ENCODE data around the gene CCRL2.

GRCh38 chr3:46447228-46447985 is 40.3 kb downstream of the CCRL2 start:
- no peak for TF ChIP-seq POLR2A (IDR thresholded peaks at IDR 0.05)
- TF ChIP-seq, protein P1, sequence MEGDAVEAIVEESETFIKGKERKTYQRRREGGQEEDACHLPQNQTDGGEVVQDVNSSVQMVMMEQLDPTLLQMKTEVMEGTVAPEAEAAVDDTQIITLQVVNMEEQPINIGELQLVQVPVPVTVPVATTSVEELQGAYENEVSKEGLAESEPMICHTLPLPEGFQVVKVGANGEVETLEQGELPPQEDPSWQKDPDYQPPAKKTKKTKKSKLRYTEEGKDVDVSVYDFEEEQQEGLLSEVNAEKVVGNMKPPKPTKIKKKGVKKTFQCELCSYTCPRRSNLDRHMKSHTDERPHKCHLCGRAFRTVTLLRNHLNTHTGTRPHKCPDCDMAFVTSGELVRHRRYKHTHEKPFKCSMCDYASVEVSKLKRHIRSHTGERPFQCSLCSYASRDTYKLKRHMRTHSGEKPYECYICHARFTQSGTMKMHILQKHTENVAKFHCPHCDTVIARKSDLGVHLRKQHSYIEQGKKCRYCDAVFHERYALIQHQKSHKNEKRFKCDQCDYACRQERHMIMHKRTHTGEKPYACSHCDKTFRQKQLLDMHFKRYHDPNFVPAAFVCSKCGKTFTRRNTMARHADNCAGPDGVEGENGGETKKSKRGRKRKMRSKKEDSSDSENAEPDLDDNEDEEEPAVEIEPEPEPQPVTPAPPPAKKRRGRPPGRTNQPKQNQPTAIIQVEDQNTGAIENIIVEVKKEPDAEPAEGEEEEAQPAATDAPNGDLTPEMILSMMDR (IDR thresholded peaks at IDR 0.05): no peak
